AG09309 (cell line): ENCODE measurements around the gene KSR1.

ENCODE experiments used
- DNase-seq: peaks from one replicate; pipeline ENCODE4 v3.0.0-alpha.2; 2010; ENCODE audit warnings: low read depth
- H3K4me3 ChIP-seq: 2 replicates; pipeline ENCODE4 v1.5.1; 2011; ENCODE audit warnings: mild to moderate bottlenecking, low read depth, low read length, moderate library complexity; ENCODE audit not compliant: control insufficient read depth
- TF ChIP-seq, protein P1 (sequence below): IDR thresholded peaks from 2 replicates; pipeline ENCODE4 v1.5.1; 2011; ENCODE audit warnings: mild to moderate bottlenecking, low read depth, low read length, inconsistent platforms; ENCODE audit not compliant: insufficient read depth, control insufficient read depth; ENCODE audit errors: missing control alignments

Gene KSR1

GRCh38 chr17:27475070-27475673 is 18.9 kb downstream of the KSR1 start:
- TF ChIP-seq, protein P1, sequence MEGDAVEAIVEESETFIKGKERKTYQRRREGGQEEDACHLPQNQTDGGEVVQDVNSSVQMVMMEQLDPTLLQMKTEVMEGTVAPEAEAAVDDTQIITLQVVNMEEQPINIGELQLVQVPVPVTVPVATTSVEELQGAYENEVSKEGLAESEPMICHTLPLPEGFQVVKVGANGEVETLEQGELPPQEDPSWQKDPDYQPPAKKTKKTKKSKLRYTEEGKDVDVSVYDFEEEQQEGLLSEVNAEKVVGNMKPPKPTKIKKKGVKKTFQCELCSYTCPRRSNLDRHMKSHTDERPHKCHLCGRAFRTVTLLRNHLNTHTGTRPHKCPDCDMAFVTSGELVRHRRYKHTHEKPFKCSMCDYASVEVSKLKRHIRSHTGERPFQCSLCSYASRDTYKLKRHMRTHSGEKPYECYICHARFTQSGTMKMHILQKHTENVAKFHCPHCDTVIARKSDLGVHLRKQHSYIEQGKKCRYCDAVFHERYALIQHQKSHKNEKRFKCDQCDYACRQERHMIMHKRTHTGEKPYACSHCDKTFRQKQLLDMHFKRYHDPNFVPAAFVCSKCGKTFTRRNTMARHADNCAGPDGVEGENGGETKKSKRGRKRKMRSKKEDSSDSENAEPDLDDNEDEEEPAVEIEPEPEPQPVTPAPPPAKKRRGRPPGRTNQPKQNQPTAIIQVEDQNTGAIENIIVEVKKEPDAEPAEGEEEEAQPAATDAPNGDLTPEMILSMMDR = no peak
- no peak overlapping the region for H3K4me3 ChIP-seq
- no peak for DNase-seq

DNA sequence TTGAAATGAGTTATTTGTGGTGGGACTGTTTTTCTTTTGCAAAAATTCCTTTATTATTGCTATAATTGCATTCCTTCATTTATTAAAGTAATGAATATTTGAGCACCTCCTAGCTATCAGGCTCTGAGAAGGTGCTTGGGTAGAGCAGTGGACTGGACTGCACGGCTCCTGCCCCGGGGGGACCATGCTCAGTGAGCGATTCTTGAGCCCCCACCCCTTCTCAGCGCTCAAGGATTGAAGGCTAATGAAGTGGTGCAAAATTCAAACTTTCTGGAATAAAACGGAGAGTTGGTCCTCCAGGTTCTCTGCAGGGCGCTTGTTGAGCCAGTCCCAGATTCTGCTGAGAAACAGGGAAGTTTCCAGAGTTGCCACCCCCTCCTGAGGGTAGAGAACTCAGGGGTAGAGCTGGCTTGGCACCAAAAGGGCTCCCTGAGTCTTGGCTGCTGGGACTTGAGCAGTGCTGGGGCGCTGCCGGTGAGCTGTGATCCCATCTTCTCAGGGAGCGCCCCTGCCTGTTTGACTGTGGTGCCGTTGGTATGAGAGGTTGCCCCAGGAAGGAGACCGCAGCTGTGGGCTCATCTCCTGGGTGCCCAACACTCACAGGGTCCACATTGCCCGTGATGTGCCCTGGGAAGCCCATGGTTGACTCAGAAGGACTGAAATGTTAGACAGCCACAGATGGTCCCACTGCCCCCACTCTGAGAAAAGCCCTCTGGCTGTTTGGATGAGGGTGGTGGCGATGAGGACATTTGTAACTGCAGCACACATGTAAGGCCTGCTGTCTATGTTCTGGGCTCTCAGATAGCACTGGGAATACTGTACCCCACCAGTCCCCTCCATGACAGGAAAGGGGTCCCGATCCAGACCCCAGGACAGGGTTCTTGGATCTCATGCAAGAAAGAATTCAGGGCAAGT is 20.0 kb downstream of the KSR1 start:
- H3K4me3 ChIP-seq = no peak overlapping the region
- TF ChIP-seq, protein P1 = no peak
- DNase-seq = no peak

GRCh38 chr17:27477050-27477888 is 21.0 kb downstream of the KSR1 start:
- no peak for DNase-seq
- TF ChIP-seq, protein P1 = no peak
- H3K4me3 ChIP-seq = no peak overlapping the region

DNA sequence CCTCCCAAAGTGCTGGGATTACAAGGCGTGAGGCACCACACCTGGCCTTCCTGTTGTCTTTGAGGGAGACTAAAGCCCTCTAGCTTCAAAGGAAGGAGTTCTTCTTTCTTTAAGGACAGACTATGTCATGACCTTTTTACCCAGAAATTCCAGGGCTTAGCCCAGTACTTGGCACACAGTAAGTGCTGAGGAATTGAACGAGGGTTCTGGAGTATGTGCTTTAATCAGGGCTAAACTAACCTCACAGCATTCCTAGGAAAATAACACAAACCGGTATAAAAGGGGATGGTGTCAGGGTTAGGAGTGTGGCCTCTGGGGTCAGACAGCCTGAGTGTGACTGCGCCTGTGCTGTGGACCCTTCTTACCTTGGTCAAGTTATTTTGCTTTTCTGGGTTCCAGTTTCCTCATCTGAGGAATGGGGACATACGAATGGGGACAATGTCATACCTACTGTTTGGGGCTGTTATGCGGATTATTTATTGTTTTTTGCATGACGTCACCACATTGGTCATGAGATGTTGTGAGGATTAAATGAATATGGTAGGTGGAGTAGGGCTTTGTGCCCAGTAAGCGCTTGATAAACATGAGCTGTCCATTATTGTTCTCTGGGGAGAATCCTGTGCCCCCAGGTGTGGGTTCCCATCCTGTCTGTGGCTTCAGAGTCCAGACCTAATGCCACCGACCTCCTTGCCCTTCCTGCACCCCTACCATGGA is 21.9 kb downstream of the KSR1 start:
- no peak overlapping the region for H3K4me3 ChIP-seq
- TF ChIP-seq, protein P1 = no peak
- no peak for DNase-seq

GRCh38 chr17:27478901-27479538 is 22.8 kb downstream of the KSR1 start:
- H3K4me3 ChIP-seq = no peak overlapping the region
- no peak for DNase-seq
- TF ChIP-seq, protein P1 = no peak
